Hematopoietic multipotent progenitor cell (in vitro differentiated cells): ENCODE results near the gene SERPINA6. TPM values are rescaled to one million over a fixed set of nuclear protein-coding genes. Genes with fewer than 3 reads are reported as not detected.
"Not testable (repeated sequence)": the region's sequence is repeated elsewhere in the genome, so short reads cannot be mapped to it uniquely, and the experiment has no call there.

Source experiments
- DNase-seq, 3 donors: peaks; one replicate each; pipeline ENCODE4 v3.0.0-alpha.2; 2011 to 2015; ENCODE audit warnings: low read depth in 2 of 3, low spot score in 2 of 3
- total RNA-seq: library from RNA; depleted of rRNA; stranded (reverse); fragments of >200 nt; gene quantifications from one replicate; pipeline ENCODE4 v1.2.3, GENCODE V29; 2012

Gene SERPINA6
- total RNA-seq, 1 donor = under 0.01 TPM

- no peak for DNase-seq
Measured at GRCh38 chr14:94295360-94296180, 27.6 kb downstream of the SERPINA6 start.

- no peak for DNase-seq
Measured at GRCh38 chr14:94293578-94293924, 29.6 kb downstream of the SERPINA6 start.

GRCh38 chr14:94292872-94293577, 30.1 kb downstream of the SERPINA6 start, which contains the start of gene SERPINA10:
Gene SERPINA10 (minus strand): TSS chr14:94293268. CDS start chr14:94290593, 2,675 bp downstream.
- DNase-seq = no peak

- DNase-seq = no peak
Measured at GRCh38 chr14:94292526-94292871, 30.6 kb downstream of the SERPINA6 start.

GRCh38 chr14:94291906-94292525, 31.1 kb downstream of the SERPINA6 start:
- DNase-seq = no peak

GRCh38 chr14:94291159-94291905, 31.8 kb downstream of the SERPINA6 start:
- no peak for DNase-seq

GRCh38 chr14:94290197-94290596, 32.9 kb downstream of the SERPINA6 start:
- DNase-seq = no peak

GRCh38 chr14:94288610-94289465, 34.3 kb downstream of the SERPINA6 start:
- DNase-seq = no peak

- DNase-seq = no peak
Measured at GRCh38 chr14:94285158-94285557, 38.0 kb downstream of the SERPINA6 start.

GRCh38 chr14:94284221-94284620, 38.9 kb downstream of the SERPINA6 start:
- no peak for DNase-seq

- no peak for DNase-seq
Measured at GRCh38 chr14:94282991-94283723, 40.0 kb downstream of the SERPINA6 start.

- DNase-seq = no peak
Measured at GRCh38 chr14:94278731-94279130, 44.4 kb downstream of the SERPINA6 start.

- not testable (repeated sequence) for DNase-seq
Measured at GRCh38 chr14:94276898-94277561, 46.1 kb downstream of the SERPINA6 start.

- no peak for DNase-seq
Measured at GRCh38 chr14:94269156-94269555, 54.0 kb downstream of the SERPINA6 start.

GRCh38 chr14:94268582-94268981, 54.6 kb downstream of the SERPINA6 start:
- DNase-seq = not testable (repeated sequence)

- DNase-seq = no peak
Measured at GRCh38 chr14:94267352-94267751, 55.8 kb downstream of the SERPINA6 start.

GRCh38 chr14:94264195-94264594, 58.9 kb downstream of the SERPINA6 start:
- DNase-seq = not testable (repeated sequence)
